Activated CD4-positive, alpha-beta T cell treated with anti-CD3 and anti-CD28 coated beads, Interleukin-2, amount 50 U/mL, for 4 hours (primary cell): ENCODE measurements around the gene RASGRP2.

Experiments
- DNase-seq, 2 experiments: peaks; one replicate each; pipeline ENCODE4 v3.0.0-alpha.2; 2020

Gene RASGRP2

DNA sequence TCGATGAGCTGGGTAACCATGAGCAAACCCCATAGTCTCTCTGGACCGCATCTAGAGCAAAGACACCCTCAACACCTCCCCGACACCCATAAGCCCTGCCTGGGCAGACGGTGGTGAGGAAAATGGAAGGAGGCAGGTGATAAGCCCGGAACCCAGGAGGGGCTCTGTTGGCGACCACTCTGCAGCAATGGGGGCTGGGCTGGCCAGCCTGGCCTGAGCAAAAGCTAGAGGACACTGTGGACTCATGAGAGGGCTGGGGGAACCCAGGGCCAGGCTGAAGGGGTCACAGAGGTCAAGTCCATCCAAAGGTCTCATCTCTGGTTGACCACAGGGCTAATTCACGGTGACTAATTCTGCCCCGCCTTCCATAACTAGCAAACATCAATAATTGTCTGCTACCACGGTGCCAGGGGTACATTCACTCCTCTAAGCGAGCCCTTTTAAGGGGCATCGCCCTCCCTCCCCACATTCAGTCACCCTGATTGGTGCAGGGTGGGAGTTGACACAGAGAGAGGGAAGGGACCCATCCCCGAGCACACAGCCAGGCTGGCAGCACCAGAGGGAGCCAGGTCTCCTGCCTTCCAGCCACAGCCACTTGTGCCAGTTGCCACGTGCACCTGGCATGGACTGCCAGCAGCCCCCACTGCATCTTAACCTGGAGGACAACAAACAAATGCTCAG, 11.9 kb upstream of the RASGRP2 start:
- no peak for DNase-seq

GRCh38 chr11:64754919-64755662, 11.1 kb upstream of the RASGRP2 start:
- no peak for DNase-seq

DNA sequence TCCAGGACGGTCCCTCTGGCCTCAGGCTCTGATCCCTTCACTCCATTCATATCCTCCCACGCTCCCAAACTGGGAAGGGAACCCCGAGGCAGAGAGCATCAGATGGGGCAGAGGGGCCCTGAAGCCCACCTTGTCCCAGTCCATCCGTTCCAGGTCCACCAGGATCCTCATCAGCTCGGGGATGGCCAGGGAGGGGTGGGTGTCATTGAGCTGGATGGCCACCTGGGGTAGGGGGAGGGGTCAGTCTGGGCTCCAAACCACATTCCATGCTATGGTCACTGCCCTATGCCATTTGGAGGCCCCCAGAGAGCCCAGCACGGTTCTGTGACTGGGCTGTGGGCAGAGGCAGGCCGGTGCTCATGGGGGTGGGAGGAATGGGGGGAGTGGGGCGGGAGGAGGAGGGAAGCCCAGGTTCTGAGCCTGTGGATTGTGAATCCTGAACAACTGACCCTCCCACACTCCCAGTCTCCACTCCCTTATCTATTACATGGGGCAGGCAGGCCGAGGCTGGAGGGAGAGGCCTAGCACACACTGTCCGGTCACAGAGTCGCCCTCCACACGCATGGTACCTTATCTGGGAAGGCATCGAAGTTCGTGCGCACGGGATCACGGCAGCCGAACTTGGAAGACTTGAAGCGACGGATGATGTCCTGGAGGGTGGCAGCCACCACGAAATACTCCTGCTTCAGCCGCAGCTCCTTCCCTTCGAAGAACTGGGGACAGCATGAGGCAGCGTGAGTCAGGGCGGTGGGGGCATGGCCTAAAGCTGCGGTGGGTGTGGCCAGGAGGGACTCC, 10.4 kb upstream of the RASGRP2 start:
- no peak for DNase-seq

- DNase-seq, result no peak
Observed at GRCh38 chr11:64753380-64754123, 9.6 kb upstream of the RASGRP2 start.

GRCh38 chr11:64753019-64753379, 9.1 kb upstream of the RASGRP2 start:
- no peak for DNase-seq

DNA sequence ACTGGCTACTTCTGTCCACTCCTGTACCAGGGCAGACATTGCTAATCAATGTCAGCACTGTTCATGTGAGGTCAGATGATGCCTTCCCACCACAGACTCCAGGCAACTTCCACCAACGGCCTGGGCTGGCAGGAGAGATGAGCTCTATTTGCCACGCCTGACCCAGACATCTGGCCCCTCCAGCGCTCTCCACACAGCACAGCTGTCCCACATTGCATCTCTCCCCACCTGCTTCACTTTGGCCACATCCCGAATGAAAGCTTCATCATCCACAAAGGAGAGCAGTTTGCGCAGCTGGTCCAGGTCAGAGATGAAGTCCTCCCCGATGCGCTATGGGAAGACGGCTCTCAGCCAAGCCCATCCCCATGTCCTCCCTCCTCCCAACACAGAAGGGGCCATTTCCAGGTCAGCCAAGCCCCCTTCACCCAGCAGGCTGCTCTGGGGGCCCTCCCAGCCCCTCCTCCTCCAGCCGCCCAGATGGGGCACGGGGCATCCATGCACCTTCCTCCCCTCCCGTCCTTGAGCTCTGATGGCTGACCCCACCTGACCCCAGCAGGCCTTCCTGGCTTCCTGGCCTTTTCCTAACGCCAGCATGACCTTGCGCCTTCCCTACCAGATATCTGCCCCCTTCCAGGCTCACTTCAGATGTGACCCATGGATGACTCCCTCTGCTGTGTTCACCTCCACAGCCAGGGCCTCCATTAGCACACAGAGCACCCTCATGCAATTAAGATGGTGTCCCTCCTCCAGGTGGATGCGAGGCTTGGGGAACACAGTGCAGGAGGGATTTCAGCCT, 8.4 kb upstream of the RASGRP2 start:
- no peak for DNase-seq

DNA sequence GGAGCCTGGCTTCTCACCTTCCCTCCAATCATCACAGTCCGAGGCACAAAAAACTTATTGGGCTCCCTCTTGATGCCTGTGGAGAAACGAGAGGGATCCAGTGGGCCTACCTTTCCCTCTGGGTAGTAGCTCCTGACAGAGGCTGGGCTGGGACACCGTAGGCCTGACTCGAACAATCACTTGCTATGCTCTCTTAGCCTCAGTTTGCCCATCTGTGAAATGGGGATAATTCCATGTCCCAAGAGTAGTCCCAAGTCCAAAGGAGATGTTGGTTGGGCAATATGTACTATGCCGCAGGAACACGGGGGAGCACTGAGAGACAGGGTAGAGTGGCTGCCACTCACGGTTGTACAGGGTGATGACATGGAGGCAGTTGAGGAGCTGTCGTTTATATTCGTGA, 7.6 kb upstream of the RASGRP2 start:
- DNase-seq, result no peak

GRCh38 chr11:64751136-64751535, 7.2 kb upstream of the RASGRP2 start:
- no peak for DNase-seq

GRCh38 chr11:64750361-64751054, 6.6 kb upstream of the RASGRP2 start:
- DNase-seq, result no peak

GRCh38 chr11:64747961-64748665, 4.2 kb upstream of the RASGRP2 start:
- no peak for DNase-seq

DNA sequence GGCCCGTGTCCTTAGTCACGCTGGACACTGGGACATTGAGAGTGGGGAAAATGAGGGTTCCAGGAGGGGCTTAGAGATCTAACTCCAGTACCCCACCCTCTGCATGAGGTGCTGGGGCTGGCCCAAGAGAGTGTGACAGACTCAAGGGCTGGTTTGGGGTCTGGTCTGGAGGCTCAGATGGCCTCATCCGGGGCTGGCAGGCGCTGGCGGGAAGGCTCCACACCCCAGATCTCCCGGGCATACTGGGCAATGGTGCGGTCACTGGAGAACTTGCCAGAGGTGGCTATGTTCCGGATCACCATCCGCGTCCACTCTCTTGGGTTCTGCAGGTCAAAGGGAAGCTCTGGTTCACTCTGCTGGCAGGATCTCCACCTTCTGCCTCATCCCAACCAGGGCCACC, 2.5 kb upstream of the RASGRP2 start:
- no peak for DNase-seq

- DNase-seq, result peak; percentile 66 to 67
Observed at GRCh38 chr11:64745521-64746328, 1.8 kb upstream of the RASGRP2 start.

- DNase-seq, result peak; percentile 52 to 56
Observed at GRCh38 chr11:64745189-64745520, 1.2 kb upstream of the RASGRP2 start.

GRCh38 chr11:64744544-64745188, 724 bp upstream of the RASGRP2 start:
- DNase-seq, result no peak

GRCh38 chr11:64742889-64743590, 902 bp downstream of the RASGRP2 start:
- peak; percentile 60 to 62 for DNase-seq

GRCh38 chr11:64742087-64742888, 1.7 kb downstream of the RASGRP2 start:
- DNase-seq, result no peak

GRCh38 chr11:64741375-64742086, 2.4 kb downstream of the RASGRP2 start:
- no peak for DNase-seq
